SH-SY5Y (cell line): ENCODE results near the gene RASSF7.

Source experiments
- GATA2 ChIP-seq: IDR thresholded peaks from 2 replicates; pipeline ENCODE4 v1.6.1; 2011; ENCODE audit warnings: mild to moderate bottlenecking, low read depth, low read length
- GATA3 ChIP-seq: IDR thresholded peaks from 2 replicates; pipeline ENCODE4 v1.6.1; 2011; ENCODE audit warnings: low read depth, mild to moderate bottlenecking, low read length, moderate library complexity

RASSF7 gene

GRCh38 chr11:529728-530411 is 30.9 kb upstream of the RASSF7 start:
- TF ChIP-seq GATA2 (no peak), GATA3 (no peak)

DNA sequence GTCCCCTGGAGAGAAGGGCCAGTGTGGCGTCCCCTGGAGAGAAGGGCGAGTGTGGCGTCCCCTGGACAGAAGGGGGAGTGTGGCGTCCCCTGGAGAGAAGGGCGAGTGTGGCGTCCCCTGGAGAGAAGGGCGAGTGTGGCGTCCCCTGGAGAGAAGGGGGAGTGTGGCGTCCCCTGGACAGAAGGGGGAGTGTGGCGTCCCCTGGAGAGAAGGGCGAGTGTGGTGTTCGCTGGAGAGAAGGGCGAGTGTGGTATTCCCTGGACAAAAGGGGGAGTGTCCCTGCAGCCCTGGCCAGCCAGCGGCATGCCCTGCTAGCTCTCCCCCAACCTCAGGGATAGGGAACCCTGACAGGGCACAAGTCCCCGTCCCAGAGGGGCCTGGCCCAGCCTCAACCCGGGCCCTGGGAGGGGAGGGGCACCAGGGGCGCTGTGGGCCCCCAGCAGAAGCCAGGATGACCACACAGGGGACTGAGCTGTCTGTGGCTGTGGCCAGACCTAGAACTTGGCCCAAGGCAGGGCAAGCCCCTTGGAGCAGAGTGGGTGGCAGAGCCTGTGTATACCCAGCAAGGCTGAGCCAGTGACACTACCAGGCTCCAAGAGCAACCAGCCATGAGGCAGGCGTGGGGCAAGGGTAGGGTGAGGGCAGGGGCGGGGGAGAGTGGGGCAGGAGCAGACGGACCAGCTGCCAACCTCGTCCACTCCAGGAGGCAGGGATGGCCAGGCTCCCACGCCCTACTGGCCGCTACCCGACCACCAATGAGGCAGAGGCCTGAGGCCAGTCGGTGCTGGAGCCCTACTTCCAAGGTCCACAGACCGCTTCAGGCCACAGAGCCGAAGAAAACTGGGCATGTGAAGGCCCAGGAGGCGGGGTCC is 29.6 kb upstream of the RASSF7 start:
- TF ChIP-seq GATA3, result no peak
- TF ChIP-seq GATA2, result no peak

DNA sequence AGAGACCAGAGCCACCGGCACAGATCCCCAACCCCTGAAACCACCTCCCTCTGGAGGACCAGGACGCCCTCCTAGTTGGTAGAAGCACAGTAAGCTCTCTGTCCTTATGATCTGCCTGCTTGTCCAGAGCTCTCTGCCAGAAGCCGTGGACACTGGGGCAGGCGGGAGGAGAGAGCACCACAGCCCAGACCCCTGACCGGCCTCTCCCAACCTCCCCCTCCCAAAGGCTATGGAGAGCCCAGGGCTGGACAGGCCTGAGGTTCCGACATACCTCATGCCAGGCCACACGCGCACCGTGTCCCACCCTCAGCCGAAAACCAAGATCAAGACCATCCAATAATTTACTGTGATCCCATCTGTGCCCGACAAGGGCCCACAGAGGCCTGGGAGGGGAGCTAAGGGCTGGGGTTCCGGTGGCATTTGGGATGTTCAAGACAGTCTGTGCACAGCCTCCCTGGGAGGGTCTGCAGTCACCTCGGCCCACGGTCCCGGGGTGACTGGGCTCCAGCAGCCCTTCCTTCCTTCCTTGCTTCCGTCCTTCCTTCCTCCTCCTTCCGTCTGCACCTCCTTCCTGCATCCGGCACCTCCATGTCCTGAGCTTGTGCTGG is 28.7 kb upstream of the RASSF7 start:
- TF ChIP-seq GATA3, result no peak

GRCh38 chr11:532527-532985 is 28.2 kb upstream of the RASSF7 start:
- no peak for TF ChIP-seq GATA3

- TF ChIP-seq GATA2 (no peak), GATA3 (no peak)
Measured at GRCh38 chr11:532986-533585, 27.7 kb upstream of the RASSF7 start.

DNA sequence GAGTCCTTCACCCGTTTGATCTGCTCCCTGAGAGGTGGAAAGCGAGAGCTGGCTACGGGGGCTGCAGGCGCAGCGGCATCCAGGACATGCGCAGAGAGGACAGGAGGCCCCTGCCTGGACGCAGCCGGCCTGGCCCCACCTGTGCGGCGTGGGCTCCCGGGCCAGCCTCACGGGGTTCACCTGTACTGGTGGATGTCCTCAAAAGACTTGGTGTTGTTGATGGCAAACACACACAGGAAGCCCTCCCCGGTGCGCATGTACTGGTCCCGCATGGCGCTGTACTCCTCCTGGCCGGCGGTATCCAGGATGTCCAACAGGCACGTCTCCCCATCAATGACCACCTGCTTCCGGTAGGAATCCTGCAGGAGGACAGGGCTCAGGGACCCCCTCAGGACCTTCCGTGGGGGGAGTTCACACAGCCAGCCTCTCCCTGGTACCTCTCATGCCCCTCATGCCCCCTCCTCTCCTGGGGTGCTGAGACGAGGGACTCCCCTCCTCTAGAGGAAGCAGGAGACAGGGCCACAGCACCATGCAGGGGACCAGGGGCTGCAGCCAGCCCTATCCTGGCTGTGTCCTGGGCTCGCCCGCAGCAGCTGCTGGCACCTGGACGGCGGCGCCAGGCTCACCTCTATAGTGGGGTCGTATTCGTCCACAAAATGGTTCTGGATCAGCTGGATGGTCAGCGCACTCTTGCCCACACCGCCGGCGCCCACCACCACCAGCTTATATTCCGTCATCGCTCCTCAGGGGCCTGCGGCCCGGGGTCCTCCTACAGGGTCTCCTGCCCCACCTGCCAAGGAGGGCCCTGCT is 27.0 kb upstream of the RASSF7 start:
- TF ChIP-seq GATA3, result no peak
- TF ChIP-seq GATA2, result no peak

DNA sequence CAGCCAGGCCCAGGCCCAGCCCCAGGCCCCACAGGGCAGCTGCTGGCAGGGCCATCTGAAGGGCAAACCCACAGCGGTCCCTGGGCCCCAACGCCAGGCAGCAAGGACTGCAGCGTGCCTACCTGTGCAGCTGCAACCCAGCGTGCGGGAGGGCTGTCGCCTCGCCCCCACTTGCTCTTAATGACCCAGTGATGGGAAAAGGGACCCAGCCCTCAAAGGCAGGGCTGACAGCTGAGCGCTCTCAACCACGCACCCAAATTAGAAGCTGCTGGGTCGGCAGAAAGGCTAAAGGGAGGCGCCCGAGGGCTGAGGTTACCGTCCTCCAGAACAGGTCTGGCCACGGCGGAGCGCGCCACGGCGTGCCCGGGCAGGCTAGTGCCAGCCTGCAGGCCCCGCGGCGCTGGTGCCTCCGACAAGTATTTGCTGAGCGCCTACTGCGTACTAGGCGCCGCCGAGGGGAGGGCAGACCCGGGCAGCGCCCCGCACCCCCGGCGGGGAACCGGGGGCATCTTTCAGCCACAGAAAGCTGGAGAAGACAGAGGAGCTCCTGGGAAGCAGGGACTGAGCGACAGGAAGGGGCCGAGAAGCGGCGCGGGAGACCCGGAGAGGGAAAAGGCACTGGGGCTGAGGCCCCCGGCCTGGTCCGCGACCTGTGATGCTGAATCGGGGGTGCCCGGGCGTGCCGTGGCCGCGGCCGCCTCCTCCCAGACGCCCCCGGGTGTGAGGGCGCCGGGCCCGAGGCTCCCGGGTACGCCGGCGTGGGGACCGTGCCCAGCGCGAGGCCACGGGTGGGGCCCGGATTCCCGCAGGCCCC is 26.2 kb upstream of the RASSF7 start:
- TF ChIP-seq GATA3, result no peak
- no peak for TF ChIP-seq GATA2

- TF ChIP-seq GATA3 (no peak), GATA2 (no peak)
Measured at GRCh38 chr11:535210-535518, 25.6 kb upstream of the RASSF7 start.

DNA sequence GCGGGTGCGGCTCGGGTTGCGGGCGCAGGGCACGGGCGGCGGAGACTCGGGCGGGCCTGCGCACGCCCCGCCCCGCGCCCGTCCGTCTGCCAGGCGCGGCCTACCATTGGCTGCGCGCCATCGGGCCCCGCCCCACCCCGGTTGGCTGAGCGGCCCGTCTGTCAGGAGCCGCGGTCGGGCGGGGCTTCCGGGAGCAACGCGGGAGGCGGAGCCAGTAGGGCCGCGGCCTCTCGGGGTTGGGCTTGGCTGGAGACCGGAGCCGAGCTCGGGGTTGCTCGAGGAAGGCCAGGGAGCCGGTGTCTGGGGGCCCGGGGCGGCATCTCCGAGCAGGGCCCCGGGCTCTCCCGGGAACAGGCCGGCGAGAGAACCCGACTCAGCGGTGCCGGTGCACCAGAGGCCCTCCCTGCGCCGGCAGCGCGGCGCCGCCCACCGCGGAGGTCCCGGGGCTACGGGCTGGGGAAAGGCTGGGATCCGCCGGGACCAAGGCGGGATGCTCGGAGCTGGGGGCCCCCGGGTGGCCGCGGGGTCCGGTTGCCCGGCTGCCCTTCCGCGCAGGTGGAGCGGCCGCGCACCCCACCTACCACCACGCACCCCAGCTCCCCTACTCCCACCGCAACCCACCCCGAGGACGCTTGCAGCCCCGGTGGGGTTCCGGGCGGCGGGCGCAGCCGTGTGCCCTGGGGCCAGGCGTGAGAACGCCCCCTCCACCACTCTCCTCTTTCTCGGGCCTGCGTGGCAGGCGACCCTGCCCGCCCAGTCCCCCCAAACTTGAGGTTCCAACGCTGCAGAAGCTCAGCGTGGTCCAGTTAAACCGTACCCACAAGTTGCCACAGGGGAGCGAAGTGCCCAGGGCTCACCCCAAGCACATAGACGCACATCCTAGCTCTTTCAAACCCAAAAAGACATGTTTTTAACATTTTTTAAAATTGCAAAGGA is 25.0 kb upstream of the RASSF7 start, which contains the start of gene HRAS:
Gene HRAS, minus strand, starts transcription at position 58 of the 936 bp plus-strand sequence.
- TF ChIP-seq GATA3 (no peak), GATA2 (no peak)

DNA sequence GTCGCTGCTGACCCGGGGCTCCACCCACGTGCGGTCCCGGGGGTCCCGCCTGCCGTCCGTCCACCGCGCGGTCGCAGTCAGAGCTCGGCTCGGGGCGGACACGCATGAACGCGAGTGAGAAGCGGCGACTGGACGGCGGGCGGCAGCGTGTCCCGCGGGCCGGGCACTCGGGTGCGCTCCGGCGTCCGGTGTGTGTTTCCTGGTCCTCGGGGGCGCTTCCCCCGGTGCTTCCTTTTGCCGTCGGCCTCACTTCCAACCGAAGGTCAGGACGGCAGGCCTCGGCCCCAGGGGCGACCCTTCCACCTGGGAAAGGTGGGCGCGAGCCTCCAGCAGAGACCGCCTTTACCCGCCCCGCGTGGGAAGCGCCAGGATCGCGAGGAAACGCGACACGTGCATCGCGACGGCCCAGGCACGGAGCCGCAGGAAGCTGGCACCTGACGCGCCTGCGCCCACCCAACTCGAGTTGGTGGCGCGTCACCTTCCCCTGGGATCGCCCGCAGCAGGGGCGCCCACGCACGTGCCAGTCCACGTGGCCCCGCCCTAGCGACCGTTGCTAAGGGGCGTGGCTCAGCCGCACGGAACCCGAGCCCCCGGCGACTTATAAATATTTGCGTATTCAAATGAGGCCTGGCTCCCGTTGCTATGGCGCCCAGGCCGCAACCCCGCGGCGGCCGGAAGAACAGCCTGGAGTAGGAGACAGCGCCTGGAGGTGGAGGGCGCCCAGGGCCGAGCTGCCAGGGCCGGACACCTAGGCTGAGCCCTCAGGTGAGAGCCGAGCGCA is 23.7 kb upstream of the RASSF7 start, which contains the start of gene LRRC56:
Gene LRRC56, plus strand, starts transcription at position 687 of the 781 bp plus-strand sequence. CDS start 3,158 bp downstream, outside the sequence.
- TF ChIP-seq GATA3, result no peak
- TF ChIP-seq GATA2, result no peak
